ENCODE measurements around the gene GRM4. TPM values are rescaled to one million over a fixed set of nuclear protein-coding genes. Genes with fewer than 3 reads are reported as not detected.
"Not testable (repeated sequence)": the region's sequence is repeated elsewhere in the genome, so short reads cannot be mapped to it uniquely, and the experiment has no call there.

The GRM4 gene
- total and polyA plus RNA-seq, 4 donors = not detected

DNA sequence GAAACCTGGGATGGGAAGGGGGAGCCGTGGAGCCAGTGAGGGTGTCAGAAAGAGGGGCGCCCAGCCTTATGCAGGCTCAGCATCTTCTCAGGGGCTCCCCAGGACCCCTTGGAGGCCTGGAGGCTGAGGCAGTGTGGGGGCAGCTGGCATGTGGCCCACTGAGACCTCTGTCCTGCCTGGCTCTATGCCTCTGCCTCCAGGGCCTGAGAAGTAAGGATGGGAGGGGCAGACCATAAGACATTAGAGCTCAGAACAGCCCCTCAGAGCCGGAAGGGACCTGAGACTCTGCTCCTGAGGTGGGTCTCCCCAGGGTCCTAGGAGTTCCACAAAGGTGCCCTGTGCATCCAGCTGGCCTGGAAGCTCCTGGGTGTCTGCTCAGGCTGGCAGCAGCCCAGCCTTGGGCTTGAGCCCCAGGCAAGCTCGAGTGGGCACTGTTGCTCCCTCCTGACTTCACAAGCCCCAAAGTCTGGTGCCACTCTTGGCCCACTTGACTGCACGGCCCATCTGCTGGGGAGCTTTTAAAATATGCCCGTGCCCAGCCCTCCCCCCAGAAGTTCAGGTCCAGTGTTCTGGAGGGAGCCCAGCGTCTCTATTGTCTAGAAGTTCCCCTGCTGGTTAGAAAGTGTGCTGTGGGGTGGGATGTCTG lies 126.8 kb downstream of the GRM4 start (continued):
- TF ChIP-seq, protein P1, sequence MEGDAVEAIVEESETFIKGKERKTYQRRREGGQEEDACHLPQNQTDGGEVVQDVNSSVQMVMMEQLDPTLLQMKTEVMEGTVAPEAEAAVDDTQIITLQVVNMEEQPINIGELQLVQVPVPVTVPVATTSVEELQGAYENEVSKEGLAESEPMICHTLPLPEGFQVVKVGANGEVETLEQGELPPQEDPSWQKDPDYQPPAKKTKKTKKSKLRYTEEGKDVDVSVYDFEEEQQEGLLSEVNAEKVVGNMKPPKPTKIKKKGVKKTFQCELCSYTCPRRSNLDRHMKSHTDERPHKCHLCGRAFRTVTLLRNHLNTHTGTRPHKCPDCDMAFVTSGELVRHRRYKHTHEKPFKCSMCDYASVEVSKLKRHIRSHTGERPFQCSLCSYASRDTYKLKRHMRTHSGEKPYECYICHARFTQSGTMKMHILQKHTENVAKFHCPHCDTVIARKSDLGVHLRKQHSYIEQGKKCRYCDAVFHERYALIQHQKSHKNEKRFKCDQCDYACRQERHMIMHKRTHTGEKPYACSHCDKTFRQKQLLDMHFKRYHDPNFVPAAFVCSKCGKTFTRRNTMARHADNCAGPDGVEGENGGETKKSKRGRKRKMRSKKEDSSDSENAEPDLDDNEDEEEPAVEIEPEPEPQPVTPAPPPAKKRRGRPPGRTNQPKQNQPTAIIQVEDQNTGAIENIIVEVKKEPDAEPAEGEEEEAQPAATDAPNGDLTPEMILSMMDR (IDR thresholded peaks at IDR 0.05; ENCODE audit: low read depth, low read length, missing input control) = no peak
- TF ChIP-seq FOXA1 (IDR thresholded peaks at IDR 0.05) (no peak), FOXA2 (IDR thresholded peaks at IDR 0.05) (no peak), EGR1 (IDR thresholded peaks at IDR 0.05; ENCODE audit: low read depth in 2 of 2) (no peak), HNF4A (conservative IDR thresholded peaks at IDR 0.05) (no peak), RXRA (IDR thresholded peaks at IDR 0.05) (no peak)

DNA sequence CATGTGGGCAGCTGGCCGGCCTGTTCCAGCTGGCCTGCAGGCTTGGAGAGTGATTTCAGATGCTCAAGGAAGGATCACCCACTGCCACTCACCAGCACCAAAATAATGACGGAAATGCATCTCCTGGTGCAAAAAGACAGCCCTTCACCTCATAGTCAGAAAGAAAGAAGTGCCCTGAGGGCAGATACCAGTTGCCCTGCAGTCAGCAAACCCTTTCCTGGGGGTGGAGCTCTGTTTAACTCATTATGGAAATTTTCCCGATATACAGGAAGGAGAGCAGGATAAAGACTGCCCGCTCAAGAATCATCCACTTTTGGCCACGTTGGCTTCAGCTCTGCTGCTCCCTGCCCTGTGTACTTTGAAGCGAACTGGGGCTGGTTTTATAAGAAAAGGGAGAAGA lies 127.9 kb downstream of the GRM4 start:
- TF ChIP-seq NR2F2 (IDR thresholded peaks at IDR 0.05) (no peak), HNF4A (conservative IDR thresholded peaks at IDR 0.05) (no peak), EGR1 (IDR thresholded peaks at IDR 0.05; ENCODE audit: low read depth in 2 of 2) (no peak), YY1 (IDR thresholded peaks at IDR 0.05) (no peak), JUND (IDR thresholded peaks at IDR 0.05) (no peak)
- TF ChIP-seq, protein P1 (IDR thresholded peaks at IDR 0.05; ENCODE audit: low read depth, low read length, missing input control) = no peak
- WGBS = 82% methylated on average over 6 of the region's 6 CpGs
- DNase-seq (ENCODE audit: low spot score) = no peak
- Histone ChIP-seq H3K4me3 (ENCODE audit: low read depth in 1 of 3, low read length in 3 of 3) (no peak overlapping the region), H3K9ac (ENCODE audit: low read depth in 1 of 2, low read length in 2 of 2) (no peak overlapping the region), H3K36me3 (ENCODE audit: control insufficient read depth in 4 of 4, insufficient read depth in 3 of 4, low read depth in 1 of 4, low read length in 3 of 4) (no peaks in the 10 kb centered on the region), H3K27ac (ENCODE audit: low read depth in 1 of 2, low read length in 2 of 2) (no peak overlapping the region), H3K9me3 (ENCODE audit: control insufficient read depth in 4 of 4, low read length in 3 of 4) (no peaks in the 10 kb centered on the region), H3K27me3 (ENCODE audit: control insufficient read depth in 4 of 4, insufficient read depth in 4 of 4, low read length in 3 of 4) (no peaks in the 10 kb centered on the region), H3K4me1 (ENCODE audit: control insufficient read depth in 4 of 4, insufficient read depth in 4 of 4, low read length in 3 of 4) (no peaks in the 10 kb centered on the region)

DNA sequence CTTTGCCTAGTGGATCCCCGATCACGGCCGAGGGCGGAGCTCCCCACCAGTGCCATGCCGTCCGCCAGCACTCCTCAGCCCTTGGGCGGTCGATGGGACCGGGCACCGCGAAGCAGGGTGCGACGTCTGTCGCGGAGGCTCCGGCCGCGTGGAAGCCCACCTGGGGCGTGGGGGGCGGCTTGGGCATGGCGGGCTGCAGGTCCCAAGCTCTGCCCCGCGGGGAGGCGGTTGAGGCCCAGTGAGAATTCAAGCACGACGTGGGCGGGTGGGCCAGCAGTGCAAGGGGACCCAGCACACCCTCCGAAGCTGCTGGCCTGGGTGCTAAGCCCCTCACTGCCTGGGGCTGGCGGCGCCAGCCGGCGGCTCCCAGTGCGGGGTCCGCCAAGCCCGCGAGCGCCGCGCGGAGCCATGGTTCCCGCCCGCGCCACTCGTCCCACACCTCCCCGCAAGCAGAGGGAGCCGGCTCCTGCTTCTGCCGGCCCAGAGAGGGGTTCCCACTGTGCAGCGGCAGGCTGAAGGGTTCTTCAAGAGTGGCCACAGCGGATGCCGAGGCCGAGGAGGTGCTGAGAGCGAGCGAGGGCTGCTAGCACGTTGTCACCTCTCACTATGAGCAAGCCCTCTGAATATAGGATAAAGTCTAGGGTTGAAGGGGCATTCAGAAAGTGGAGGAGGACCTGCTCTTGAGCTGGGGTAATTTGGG lies 128.6 kb downstream of the GRM4 start:
- Histone ChIP-seq H3K4me1 (ENCODE audit: control insufficient read depth in 4 of 4, insufficient read depth in 4 of 4, low read length in 3 of 4) (no peaks in the 10 kb centered on the region), H3K36me3 (ENCODE audit: control insufficient read depth in 4 of 4, insufficient read depth in 3 of 4, low read depth in 1 of 4, low read length in 3 of 4) (no peaks in the 10 kb centered on the region), H3K4me3 (ENCODE audit: low read depth in 1 of 3, low read length in 3 of 3) (no peak overlapping the region), H3K9me3 (ENCODE audit: control insufficient read depth in 4 of 4, low read length in 3 of 4) (no peaks in the 10 kb centered on the region), H3K9ac (ENCODE audit: low read depth in 1 of 2, low read length in 2 of 2) (no peak overlapping the region), H3K27me3 (ENCODE audit: control insufficient read depth in 4 of 4, insufficient read depth in 4 of 4, low read length in 3 of 4) (no peaks in the 10 kb centered on the region), H3K27ac (ENCODE audit: low read depth in 1 of 2, low read length in 2 of 2) (no peak overlapping the region)
- DNase-seq (ENCODE audit: low spot score) = no peak
- WGBS = 96% methylated on average over 54 of the region's 54 CpGs
- no peak for TF ChIP-seq HNF4G (IDR thresholded peaks at IDR 0.05)
- TF ChIP-seq, protein P1 (IDR thresholded peaks at IDR 0.05; ENCODE audit: low read depth, low read length, missing input control) = no peak
- no peak for TF ChIP-seq RAD21 (IDR thresholded peaks at IDR 0.05)
- TF ChIP-seq, protein P2, sequence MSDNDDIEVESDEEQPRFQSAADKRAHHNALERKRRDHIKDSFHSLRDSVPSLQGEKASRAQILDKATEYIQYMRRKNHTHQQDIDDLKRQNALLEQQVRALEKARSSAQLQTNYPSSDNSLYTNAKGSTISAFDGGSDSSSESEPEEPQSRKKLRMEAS (IDR thresholded peaks at IDR 0.05) = no peak
- no peak for TF ChIP-seq EGR1 (IDR thresholded peaks at IDR 0.05; ENCODE audit: low read depth in 2 of 2)
- TF ChIP-seq NR2F2 (IDR thresholded peaks at IDR 0.05) = no peak
- no peak for TF ChIP-seq FOXA1 (IDR thresholded peaks at IDR 0.05)

DNA sequence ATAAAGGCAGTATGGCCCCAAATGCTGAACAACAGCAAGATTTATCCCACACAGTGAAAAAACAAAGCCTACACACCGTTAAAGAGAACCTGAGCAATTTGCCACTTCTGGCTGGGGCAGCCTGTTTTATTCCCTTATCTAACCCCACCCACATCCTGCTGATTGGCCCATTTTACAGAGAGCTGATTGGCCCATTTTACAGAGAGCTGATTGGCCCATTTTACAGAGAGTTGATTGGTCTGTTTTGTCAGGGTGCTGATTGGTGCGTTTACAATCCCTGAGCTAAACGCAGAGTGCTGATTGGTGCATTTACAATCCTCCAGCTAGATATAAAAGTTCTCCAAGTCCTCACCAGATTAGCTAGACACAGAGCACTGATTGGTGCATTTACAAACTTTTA lies 129.3 kb downstream of the GRM4 start:
- not testable (repeated sequence) for H3K9me3 ChIP-seq (ENCODE audit: control insufficient read depth in 4 of 4, low read length in 3 of 4); H3K27ac ChIP-seq (ENCODE audit: low read depth in 1 of 2, low read length in 2 of 2); DNase-seq (ENCODE audit: low spot score); H3K36me3 ChIP-seq (ENCODE audit: control insufficient read depth in 4 of 4, insufficient read depth in 3 of 4, low read depth in 1 of 4, low read length in 3 of 4); H3K9ac ChIP-seq (ENCODE audit: low read depth in 1 of 2, low read length in 2 of 2); H3K4me1 ChIP-seq (ENCODE audit: control insufficient read depth in 4 of 4, insufficient read depth in 4 of 4, low read length in 3 of 4); H3K27me3 ChIP-seq (ENCODE audit: control insufficient read depth in 4 of 4, insufficient read depth in 4 of 4, low read length in 3 of 4); H3K4me3 ChIP-seq (ENCODE audit: low read depth in 1 of 3, low read length in 3 of 3)
- 93% methylated on average over 3 of the region's 3 CpGs for WGBS
